ENCODE measurements around the gene ZBTB6. TPM values are rescaled to one million over a fixed set of nuclear protein-coding genes. Genes with fewer than 3 reads are reported as not detected.
"Not testable (repeated sequence)": the region's sequence is repeated elsewhere in the genome, so short reads cannot be mapped to it uniquely, and the experiment has no call there.

Gene ZBTB6
- total RNA-seq, 3 donors from 2014 or later (not counting 1 experiment from before 2014, with no cell fraction given): 4.7 to 6.6 (median 5.8) TPM

DNA sequence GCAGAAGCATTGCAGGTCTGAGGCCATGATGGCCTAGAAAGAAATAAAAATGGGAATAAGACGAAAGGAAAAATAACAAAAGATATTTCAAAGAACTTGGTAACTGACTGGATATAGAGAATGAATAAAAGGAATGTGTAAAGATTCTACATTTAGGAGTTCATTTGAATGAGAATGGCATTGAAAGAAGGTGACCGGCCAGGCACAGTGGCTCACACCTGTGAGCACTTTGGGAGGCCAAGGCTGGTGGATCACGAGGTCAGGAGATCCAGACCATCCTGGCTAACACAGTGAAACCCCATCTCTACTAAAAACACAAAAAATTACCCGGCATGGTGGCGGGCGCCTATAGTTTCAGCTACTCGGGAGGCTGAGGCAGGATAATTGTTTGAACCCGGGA lies 9.6 kb upstream of the ZBTB6 start:
- H3K4me3 ChIP-seq (ENCODE audit: low read length): no peak overlapping the region
- H3K27me3 ChIP-seq (ENCODE audit: control insufficient read depth, insufficient read depth, low read length): no peaks in the 10 kb centered on the region
- Mint-ChIP-seq H3K36me3 (peaks cover 9% of the 10 kb centered on the region), H3K27me3 (ENCODE audit: low read depth in 2 of 2) (no peaks in the 10 kb centered on the region), H3K9me3 (no peaks in the 10 kb centered on the region), H3K4me1 (peaks cover 5% of the 10 kb centered on the region in 2 donors), H3K4me3 (no peak overlapping the region), H3K27ac (no peak overlapping the region)
- H3K4me1 ChIP-seq (ENCODE audit: control insufficient read depth, insufficient read depth, low read length): no peaks in the 10 kb centered on the region
- H3K36me3 ChIP-seq (ENCODE audit: control insufficient read depth, insufficient read depth, low read length): peaks cover 18% of the 10 kb centered on the region
- no peak for TF ChIP-seq CTCF (IDR thresholded peaks at IDR 0.05)
- intact Hi-C loops (cut with micrococcal nuclease): no loop called here
- no peak for DNase-seq
- H3K9me3 ChIP-seq (ENCODE audit: control insufficient read depth, insufficient read depth, low read length): no peaks in the 10 kb centered on the region
- H3K27ac ChIP-seq (ENCODE audit: low read length): no peak overlapping the region
- 98% methylated on average over 8 of the region's 8 CpGs for whole genome bisulfite sequencing (ENCODE audit: insufficient coverage)
- no peak for ATAC-seq

- DNase-seq (no peak), ATAC-seq (no peak)
- no peaks in the 10 kb centered on the region for H3K9me3 ChIP-seq (ENCODE audit: control insufficient read depth, insufficient read depth, low read length)
- WGBS (ENCODE audit: insufficient coverage): 92% methylated on average over 2 of the region's 2 CpGs
- peaks cover 6% of the 10 kb centered on the region for H3K4me1 ChIP-seq (ENCODE audit: control insufficient read depth, insufficient read depth, low read length)
- H3K4me3 Mint-ChIP-seq: no peak overlapping the region
- H3K4me3 ChIP-seq (ENCODE audit: low read length): no peak overlapping the region
- H3K27me3 Mint-ChIP-seq (ENCODE audit: low read depth in 2 of 2): no peaks in the 10 kb centered on the region
- peaks cover 6 to 11% of the 10 kb centered on the region in 2 donors for H3K4me1 Mint-ChIP-seq
- no peak overlapping the region for H3K27ac ChIP-seq (ENCODE audit: low read length)
- intact Hi-C loops (cut with micrococcal nuclease): no loop called here
- H3K36me3 Mint-ChIP-seq: peaks cover 9% of the 10 kb centered on the region
- no peaks in the 10 kb centered on the region for H3K9me3 Mint-ChIP-seq
- no peak for TF ChIP-seq CTCF (IDR thresholded peaks at IDR 0.05)
- H3K27me3 ChIP-seq (ENCODE audit: control insufficient read depth, insufficient read depth, low read length): no peaks in the 10 kb centered on the region
- peaks cover 19% of the 10 kb centered on the region for H3K36me3 ChIP-seq (ENCODE audit: control insufficient read depth, insufficient read depth, low read length)
- no peak overlapping the region for H3K27ac Mint-ChIP-seq
Measured at GRCh38 chr9:122918310-122918709, 5.2 kb upstream of the ZBTB6 start.

- ATAC-seq (no peak), DNase-seq (no peak)
- H3K27me3 ChIP-seq (ENCODE audit: control insufficient read depth, insufficient read depth, low read length): no peaks in the 10 kb centered on the region
- Mint-ChIP-seq H3K27ac (peak overlapping the region; percentile 91 to 92), H3K4me3 (peak overlapping the region; percentile 95), H3K9me3 (no peaks in the 10 kb centered on the region), H3K36me3 (no peaks in the 10 kb centered on the region), H3K27me3 (ENCODE audit: low read depth in 2 of 2) (no peaks in the 10 kb centered on the region), H3K4me1 (peaks cover 28 to 31% of the 10 kb centered on the region in 2 donors)
- H3K27ac ChIP-seq (ENCODE audit: low read length): peak overlapping the region; percentile 83
- intact Hi-C loops (cut with micrococcal nuclease): loop anchor here (2.0 kb wide), 1 partner anchor 18 kb away; the partner anchor contains the start of gene ZBTB26
- TF ChIP-seq CTCF (IDR thresholded peaks at IDR 0.05): no peak
- H3K4me3 ChIP-seq (ENCODE audit: low read length): peak overlapping the region; percentile 88
- H3K9me3 ChIP-seq (ENCODE audit: control insufficient read depth, insufficient read depth, low read length): no peaks in the 10 kb centered on the region
- WGBS (ENCODE audit: insufficient coverage): 1% methylated on average over 9 of the region's 9 CpGs
- peaks cover 26% of the 10 kb centered on the region for H3K36me3 ChIP-seq (ENCODE audit: control insufficient read depth, insufficient read depth, low read length)
- peaks cover 9% of the 10 kb centered on the region for H3K4me1 ChIP-seq (ENCODE audit: control insufficient read depth, insufficient read depth, low read length)
Measured at GRCh38 chr9:122912671-122912963, 506 bp downstream of the ZBTB6 start.

DNA sequence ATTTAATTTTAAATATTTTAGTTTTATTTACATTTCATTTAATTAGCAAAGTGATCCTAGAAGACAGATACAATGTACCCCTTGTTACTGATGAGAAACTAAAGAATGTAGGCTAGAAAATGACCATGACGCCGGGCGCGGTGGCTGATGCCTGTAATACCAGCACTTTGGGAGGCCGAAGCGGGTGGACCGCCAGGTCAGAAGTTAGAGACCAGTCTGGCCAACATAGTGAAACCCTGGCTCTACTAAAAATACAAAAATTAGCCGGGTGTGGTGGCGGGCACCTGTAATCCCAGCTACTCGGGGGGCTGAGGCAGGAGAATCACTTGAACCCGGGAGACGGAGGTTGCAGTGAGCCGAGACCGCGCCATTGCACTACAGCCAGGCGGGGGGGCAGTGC lies 7.0 kb downstream of the ZBTB6 start:
- WGBS (ENCODE audit: insufficient coverage): 97% methylated on average over 16 of the region's 16 CpGs
- H3K27me3 Mint-ChIP-seq (ENCODE audit: low read depth in 2 of 2); H3K4me3 ChIP-seq (ENCODE audit: low read length); H3K9me3 Mint-ChIP-seq; H3K36me3 Mint-ChIP-seq; H3K27me3 ChIP-seq (ENCODE audit: control insufficient read depth, insufficient read depth, low read length); intact Hi-C loops (cut with micrococcal nuclease); DNase-seq; H3K4me3 Mint-ChIP-seq; H3K9me3 ChIP-seq (ENCODE audit: control insufficient read depth, insufficient read depth, low read length); ATAC-seq: not testable (repeated sequence)
- peak overlapping the region in 1 of 2 donors; percentile 41 for H3K27ac Mint-ChIP-seq
- H3K4me1 Mint-ChIP-seq: peaks cover 16 to 25% of the 10 kb centered on the region in 2 donors
- Histone ChIP-seq H3K27ac (ENCODE audit: low read length) (peak overlapping the region; percentile 92), H3K4me1 (ENCODE audit: control insufficient read depth, insufficient read depth, low read length) (peaks cover 14% of the 10 kb centered on the region), H3K36me3 (ENCODE audit: control insufficient read depth, insufficient read depth, low read length) (peaks cover 21% of the 10 kb centered on the region)

Data from natural killer cell (primary cell).